ENCODE results near the gene TOR2A.

Gene TOR2A

GRCh38 chr9:127741831-127742434 lies 6.8 kb upstream of the TOR2A start:
- H3K4me2 ChIP-seq (ENCODE audit: low read depth, low read length, poor library complexity, severe bottlenecking) = no peak overlapping the region
- no peaks in the 10 kb centered on the region for H3K4me1 ChIP-seq (ENCODE audit: insufficient read depth, low read length, poor library complexity, severe bottlenecking)

DNA sequence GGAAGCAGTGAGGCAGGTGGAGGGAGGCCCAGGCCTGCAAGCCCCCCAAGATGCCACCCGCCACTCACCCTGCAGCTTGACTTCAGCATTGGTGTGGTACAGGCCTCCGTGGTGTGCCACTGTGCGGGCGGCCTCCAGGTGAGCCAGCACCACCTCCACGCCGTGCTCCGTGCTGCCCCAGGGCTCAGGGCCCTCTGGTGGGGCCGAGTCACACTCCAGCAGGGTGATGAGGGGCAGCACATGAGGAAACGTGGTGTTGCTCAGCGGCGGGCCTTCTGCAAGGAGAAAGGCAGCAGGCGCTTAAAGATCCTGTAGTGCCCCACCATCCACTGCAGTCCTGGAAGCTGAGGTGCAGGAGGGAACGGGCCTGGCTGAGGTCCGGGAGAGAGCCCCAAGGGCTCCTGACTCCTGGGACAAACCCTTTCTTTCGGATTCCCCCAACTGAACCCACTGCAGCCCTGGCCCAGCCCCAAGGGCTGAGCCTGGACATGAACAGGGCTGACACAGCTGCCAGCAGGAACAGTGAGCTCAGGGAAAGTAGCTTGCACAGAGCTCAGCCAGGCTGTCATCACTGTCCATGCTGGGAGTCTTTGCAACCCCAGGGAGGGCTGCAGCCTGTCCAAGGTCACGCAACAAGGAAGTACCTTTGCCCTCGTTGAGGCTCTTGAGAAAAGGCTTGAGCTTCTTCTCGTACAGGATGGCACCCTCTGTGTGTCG lies 4.7 kb upstream of the TOR2A start:
- H3K9me3 ChIP-seq (ENCODE audit: insufficient read depth, low read depth, low read length) = no peaks in the 10 kb centered on the region
- no peak overlapping the region for H3K4me2 ChIP-seq (ENCODE audit: low read depth, low read length, poor library complexity, severe bottlenecking)
- H3K4me3 ChIP-seq (ENCODE audit: low read length, poor library complexity, severe bottlenecking) = no peak overlapping the region
- no peaks in the 10 kb centered on the region for H3F3A ChIP-seq (ENCODE audit: low read depth)
- H3K27me3 ChIP-seq (ENCODE audit: insufficient read depth, low read length, poor library complexity, severe bottlenecking) = no peaks in the 10 kb centered on the region
- no peaks in the 10 kb centered on the region for H3K79me2 ChIP-seq (ENCODE audit: insufficient read depth, low read length)
- H3K9ac ChIP-seq (ENCODE audit: low read depth, low read length, poor library complexity, severe bottlenecking) = no peak overlapping the region
- H2AFZ ChIP-seq (ENCODE audit: low read length) = no peak overlapping the region
- H4K20me1 ChIP-seq (ENCODE audit: insufficient read depth, low read length, poor library complexity, severe bottlenecking) = no peaks in the 10 kb centered on the region
- H3K4me1 ChIP-seq (ENCODE audit: insufficient read depth, low read length, poor library complexity, severe bottlenecking) = peaks cover 4% of the 10 kb centered on the region
- H3K36me3 ChIP-seq (ENCODE audit: insufficient read depth, low read length) = peaks cover 61% of the 10 kb centered on the region; the same call in 1 of the 2 replicates
- H3K9me2 ChIP-seq (replicated peaks; ENCODE audit: low read depth, low read length) = no peaks in the 10 kb centered on the region
- TF ChIP-seq EZH2phosphoT487 (IDR thresholded peaks at IDR 0.05; ENCODE audit: borderline replicate concordance) = no peak
- TF ChIP-seq, protein P1, sequence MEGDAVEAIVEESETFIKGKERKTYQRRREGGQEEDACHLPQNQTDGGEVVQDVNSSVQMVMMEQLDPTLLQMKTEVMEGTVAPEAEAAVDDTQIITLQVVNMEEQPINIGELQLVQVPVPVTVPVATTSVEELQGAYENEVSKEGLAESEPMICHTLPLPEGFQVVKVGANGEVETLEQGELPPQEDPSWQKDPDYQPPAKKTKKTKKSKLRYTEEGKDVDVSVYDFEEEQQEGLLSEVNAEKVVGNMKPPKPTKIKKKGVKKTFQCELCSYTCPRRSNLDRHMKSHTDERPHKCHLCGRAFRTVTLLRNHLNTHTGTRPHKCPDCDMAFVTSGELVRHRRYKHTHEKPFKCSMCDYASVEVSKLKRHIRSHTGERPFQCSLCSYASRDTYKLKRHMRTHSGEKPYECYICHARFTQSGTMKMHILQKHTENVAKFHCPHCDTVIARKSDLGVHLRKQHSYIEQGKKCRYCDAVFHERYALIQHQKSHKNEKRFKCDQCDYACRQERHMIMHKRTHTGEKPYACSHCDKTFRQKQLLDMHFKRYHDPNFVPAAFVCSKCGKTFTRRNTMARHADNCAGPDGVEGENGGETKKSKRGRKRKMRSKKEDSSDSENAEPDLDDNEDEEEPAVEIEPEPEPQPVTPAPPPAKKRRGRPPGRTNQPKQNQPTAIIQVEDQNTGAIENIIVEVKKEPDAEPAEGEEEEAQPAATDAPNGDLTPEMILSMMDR (conservative IDR thresholded peaks at IDR 0.05; ENCODE audit: low read length) = no peak

More at GRCh38 chr9:127741831-127742434, 6.8 kb upstream of the TOR2A start:
- Histone ChIP-seq H3K4me3 (ENCODE audit: low read length, poor library complexity, severe bottlenecking) (no peak overlapping the region), H3K79me2 (ENCODE audit: insufficient read depth, low read length) (no peaks in the 10 kb centered on the region), H4K20me1 (ENCODE audit: insufficient read depth, low read length, poor library complexity, severe bottlenecking) (no peaks in the 10 kb centered on the region), H2AFZ (ENCODE audit: low read length) (no peak overlapping the region), H3K9ac (ENCODE audit: low read depth, low read length, poor library complexity, severe bottlenecking) (no peak overlapping the region), H3K9me3 (ENCODE audit: insufficient read depth, low read depth, low read length) (no peaks in the 10 kb centered on the region), H3K27me3 (ENCODE audit: insufficient read depth, low read length, poor library complexity, severe bottlenecking) (no peaks in the 10 kb centered on the region), H3F3A (ENCODE audit: low read depth) (no peaks in the 10 kb centered on the region), H3K36me3 (ENCODE audit: insufficient read depth, low read length) (peaks cover 79% of the 10 kb centered on the region; the same call in 1 of the 2 replicates), H3K9me2 (replicated peaks; ENCODE audit: low read depth, low read length) (no peaks in the 10 kb centered on the region)
- TF ChIP-seq, protein P1 (conservative IDR thresholded peaks at IDR 0.05; ENCODE audit: low read length) = no peak
- TF ChIP-seq EZH2phosphoT487 (IDR thresholded peaks at IDR 0.05; ENCODE audit: borderline replicate concordance) = no peak

DNA sequence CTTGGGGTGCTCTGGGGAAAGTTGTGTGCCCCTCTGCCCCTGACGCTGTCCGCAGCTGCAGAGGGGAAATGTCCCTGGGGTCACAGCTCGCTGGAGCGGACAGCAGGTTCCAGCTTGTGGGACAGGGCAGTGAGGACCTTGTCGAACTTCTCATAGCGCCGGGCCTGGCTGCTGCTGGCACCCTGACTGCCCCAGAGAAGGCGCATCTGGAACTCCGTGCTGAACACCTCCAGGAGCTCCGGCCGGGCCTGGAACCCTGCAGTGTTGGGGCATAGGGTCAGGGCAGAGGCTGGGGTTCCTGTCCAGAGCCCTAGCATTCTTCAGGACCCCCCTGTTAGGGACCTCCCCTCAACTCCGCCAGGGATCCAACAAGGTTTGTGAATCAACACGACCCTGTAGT lies 3.6 kb upstream of the TOR2A start:
- H3K9me3 ChIP-seq (ENCODE audit: insufficient read depth, low read depth, low read length) = no peaks in the 10 kb centered on the region
- peaks cover 5% of the 10 kb centered on the region for H4K20me1 ChIP-seq (ENCODE audit: insufficient read depth, low read length, poor library complexity, severe bottlenecking)
- H3K36me3 ChIP-seq (ENCODE audit: insufficient read depth, low read length) = peaks cover 51% of the 10 kb centered on the region; the same call in 1 of the 2 replicates
- no peak overlapping the region for H3K4me3 ChIP-seq (ENCODE audit: low read length, poor library complexity, severe bottlenecking)
- H3K4me1 ChIP-seq (ENCODE audit: insufficient read depth, low read length, poor library complexity, severe bottlenecking) = peaks cover 12% of the 10 kb centered on the region
- no peaks in the 10 kb centered on the region for H3K27me3 ChIP-seq (ENCODE audit: insufficient read depth, low read length, poor library complexity, severe bottlenecking)
- H3K9ac ChIP-seq (ENCODE audit: low read depth, low read length, poor library complexity, severe bottlenecking) = no peak overlapping the region
- H3K79me2 ChIP-seq (ENCODE audit: insufficient read depth, low read length) = peaks cover 8% of the 10 kb centered on the region
- no peak for TF ChIP-seq EZH2phosphoT487 (IDR thresholded peaks at IDR 0.05; ENCODE audit: borderline replicate concordance)
- TF ChIP-seq, protein P1 (conservative IDR thresholded peaks at IDR 0.05; ENCODE audit: low read length) = no peak
- no peaks in the 10 kb centered on the region for H3K9me2 ChIP-seq (replicated peaks; ENCODE audit: low read depth, low read length)
- H2AFZ ChIP-seq (ENCODE audit: low read length) = no peak overlapping the region
- no peaks in the 10 kb centered on the region for H3F3A ChIP-seq (ENCODE audit: low read depth)
- no peak overlapping the region for H3K4me2 ChIP-seq (ENCODE audit: low read depth, low read length, poor library complexity, severe bottlenecking)

Data from Loucy (cell line).